Fibroblast of mammary gland (primary cell): ENCODE data around the gene NR5A1.

Experiments
- DNase-seq: peaks from one replicate; pipeline ENCODE4 v3.0.0-alpha.2; 2010; ENCODE audit warnings: low read depth
- H3K4me3 ChIP-seq: 2 replicates; pipeline ENCODE4 v1.5.1; 2011; ENCODE audit warnings: low read depth, mild to moderate bottlenecking, low read length, moderate library complexity; ENCODE audit not compliant: control insufficient read depth
- CTCF ChIP-seq: conservative IDR thresholded peaks from 2 replicates; pipeline ENCODE4 v1.5.1; 2011; ENCODE audit warnings: low read depth, low read length, inconsistent platforms; ENCODE audit not compliant: control insufficient read depth, insufficient read depth

Gene NR5A1

GRCh38 chr9:124530246-124530645 is 23.0 kb upstream of the NR5A1 start:
- no peak for DNase-seq
- TF ChIP-seq CTCF, result no peak

DNA sequence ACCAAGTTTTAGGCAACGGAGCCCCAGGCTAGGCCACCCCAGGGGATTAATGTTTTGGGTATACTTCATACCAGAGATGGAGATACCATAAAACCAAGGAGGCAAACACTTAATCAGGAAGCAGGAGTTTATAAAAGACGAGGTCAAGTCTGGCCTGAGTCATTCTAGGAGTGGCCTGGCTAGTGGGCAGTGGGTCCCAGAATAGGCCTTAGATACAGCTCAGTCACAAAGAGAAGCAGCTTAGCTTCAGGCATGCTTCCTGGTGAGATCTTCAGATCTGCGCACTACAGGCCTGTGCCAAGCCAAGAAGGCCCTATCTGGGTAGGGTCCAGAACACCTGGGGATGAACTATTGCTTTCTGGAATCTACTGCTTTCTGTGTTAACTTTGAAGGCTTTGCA is 20.6 kb upstream of the NR5A1 start:
- H3K4me3 ChIP-seq, result no peak overlapping the region
- TF ChIP-seq CTCF, result no peak
- DNase-seq, result no peak

More at GRCh38 chr9:124530246-124530645, 23.0 kb upstream of the NR5A1 start:
- H3K4me3 ChIP-seq, result no peak overlapping the region

GRCh38 chr9:124526174-124526573 is 19.0 kb upstream of the NR5A1 start:
- no peak overlapping the region for H3K4me3 ChIP-seq
- no peak for TF ChIP-seq CTCF
- no peak for DNase-seq

DNA sequence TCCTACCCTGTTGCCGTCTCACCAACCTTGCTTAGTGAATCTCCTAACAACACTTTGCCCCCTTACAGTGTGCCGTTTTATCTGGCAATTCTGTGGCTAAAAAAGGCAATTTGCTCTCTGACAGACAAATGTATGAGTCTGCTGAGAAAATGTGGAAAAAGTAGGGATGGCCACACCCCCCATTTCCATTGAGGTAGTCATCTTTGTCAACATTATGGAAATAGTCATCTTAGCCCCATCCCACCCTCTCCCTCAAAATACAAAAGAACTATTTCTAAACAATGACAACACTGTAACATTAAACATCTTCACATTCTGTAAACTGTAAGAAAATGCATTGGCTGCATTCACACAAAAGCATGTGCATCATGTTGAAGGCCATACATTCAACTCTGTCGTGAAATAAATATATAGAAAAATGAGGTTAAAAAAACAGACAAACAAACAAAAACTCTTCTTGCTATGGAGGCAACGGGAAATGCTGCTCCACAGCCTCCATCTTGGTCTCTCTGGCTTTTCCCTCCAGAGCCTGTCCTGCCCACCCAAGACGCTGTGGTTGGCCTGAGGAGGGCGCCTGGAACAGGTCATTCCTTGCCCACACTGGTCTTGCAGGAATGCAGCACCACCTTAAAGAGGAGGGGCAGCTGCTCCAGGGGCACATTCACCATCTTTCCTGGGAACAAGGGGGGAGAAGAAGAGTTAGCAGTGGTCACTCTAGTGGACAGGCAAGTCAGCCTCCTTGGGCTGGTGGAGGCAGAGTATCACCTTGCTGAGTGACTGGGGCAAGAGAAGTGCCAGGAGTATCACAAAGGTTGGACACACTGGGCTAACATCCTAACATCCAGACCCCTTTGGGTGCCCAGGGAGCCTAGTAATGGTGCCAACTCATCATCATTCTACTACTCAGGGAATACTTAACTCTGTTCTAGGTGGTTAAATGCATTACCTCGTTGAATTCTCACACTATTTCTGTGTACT is 15.2 kb upstream of the NR5A1 start:
- H3K4me3 ChIP-seq, result no peak overlapping the region
- no peak for DNase-seq
- TF ChIP-seq CTCF, result no peak

- DNase-seq, result no peak
- TF ChIP-seq CTCF, result no peak
- no peak overlapping the region for H3K4me3 ChIP-seq
These were observed 13.9 kb upstream of the NR5A1 start for GRCh38 chr9:124521142-124521541.

- TF ChIP-seq CTCF, result no peak
- H3K4me3 ChIP-seq, result no peak overlapping the region
- no peak for DNase-seq
These were observed 13.0 kb upstream of the NR5A1 start for GRCh38 chr9:124520206-124520596.
